Lower leg skin (tissue), 3 donors: Measurements from ENCODE around the gene NT5DC1.

Source experiments
- POLR2A ChIP-seq, 2 donors: fragments of 450-650 bp; IDR thresholded peaks; one replicate each; pipeline ENCODE4 v1.6.1; 2016 to 2017; ENCODE audit warnings: antibody characterized with exemption in 2 of 2, mild to moderate bottlenecking in 1 of 2, moderate library complexity in 1 of 2
- TF ChIP-seq, protein P1 (sequence below), 3 donors: fragments of 450-650 bp; IDR thresholded peaks; one replicate each; pipeline ENCODE4 v1.5.1; 2016; ENCODE audit warnings: antibody characterized with exemption in 3 of 3, mild to moderate bottlenecking in 3 of 3, moderate library complexity in 2 of 3

DNA sequence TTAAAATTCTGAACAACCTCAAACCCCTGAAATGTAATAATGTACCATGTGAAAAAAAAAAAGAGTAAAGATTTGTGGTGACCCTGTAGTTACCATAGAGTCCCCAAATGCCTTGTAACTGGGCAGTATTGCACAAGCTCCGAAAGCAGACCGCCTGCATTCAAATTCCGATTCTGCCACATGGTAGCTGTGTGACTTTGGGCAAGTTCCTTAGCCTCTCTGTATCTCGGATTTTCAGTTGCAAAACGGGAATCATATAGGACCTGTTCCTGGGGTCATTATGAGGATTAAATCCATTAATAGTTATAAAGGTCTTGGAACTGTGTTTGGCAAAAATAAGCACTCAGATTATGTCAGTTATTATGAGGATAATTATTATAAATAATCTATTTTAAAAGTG lies 109.7 kb downstream of the NT5DC1 start:
- TF ChIP-seq POLR2A (IDR thresholded peaks at IDR 0.05): no peak
- TF ChIP-seq, protein P1, sequence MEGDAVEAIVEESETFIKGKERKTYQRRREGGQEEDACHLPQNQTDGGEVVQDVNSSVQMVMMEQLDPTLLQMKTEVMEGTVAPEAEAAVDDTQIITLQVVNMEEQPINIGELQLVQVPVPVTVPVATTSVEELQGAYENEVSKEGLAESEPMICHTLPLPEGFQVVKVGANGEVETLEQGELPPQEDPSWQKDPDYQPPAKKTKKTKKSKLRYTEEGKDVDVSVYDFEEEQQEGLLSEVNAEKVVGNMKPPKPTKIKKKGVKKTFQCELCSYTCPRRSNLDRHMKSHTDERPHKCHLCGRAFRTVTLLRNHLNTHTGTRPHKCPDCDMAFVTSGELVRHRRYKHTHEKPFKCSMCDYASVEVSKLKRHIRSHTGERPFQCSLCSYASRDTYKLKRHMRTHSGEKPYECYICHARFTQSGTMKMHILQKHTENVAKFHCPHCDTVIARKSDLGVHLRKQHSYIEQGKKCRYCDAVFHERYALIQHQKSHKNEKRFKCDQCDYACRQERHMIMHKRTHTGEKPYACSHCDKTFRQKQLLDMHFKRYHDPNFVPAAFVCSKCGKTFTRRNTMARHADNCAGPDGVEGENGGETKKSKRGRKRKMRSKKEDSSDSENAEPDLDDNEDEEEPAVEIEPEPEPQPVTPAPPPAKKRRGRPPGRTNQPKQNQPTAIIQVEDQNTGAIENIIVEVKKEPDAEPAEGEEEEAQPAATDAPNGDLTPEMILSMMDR (IDR thresholded peaks at IDR 0.05): no peak
